Esophagus muscularis mucosa (tissue), 4 donors: ENCODE data around the gene RRM1. TPM values are rescaled to one million over a fixed set of nuclear protein-coding genes. Genes with fewer than 3 reads are reported as not detected.
A peak's percentile ranks its signal among the peaks of the same experiment; 100 is the strongest.

Experiments
- DNase-seq: peaks from one replicate; pipeline ENCODE4 v3.0.0-alpha.2; 2017; ENCODE audit errors: extremely low spot score
- H3K27ac ChIP-seq, 4 donors: fragments of 200-600 bp; sonication (generic); replicated peaks in 1 of 4; 1 replicate in 3 of 4; 2 replicates in 1 of 4; pipeline ENCODE4 v1.5.1; 2016 to 2019; ENCODE audit warnings: mild to moderate bottlenecking in 1 of 4
- H3K27me3 ChIP-seq, 4 donors: fragments of 200-600 bp; sonication (generic); one replicate each; pipeline versions ENCODE4 v1.5.1 to v1.6.0; 2016 to 2019
- H3K36me3 ChIP-seq, 4 donors: fragments of 200-600 bp; sonication (generic); one replicate each; pipeline ENCODE4 v1.5.1; 2016 to 2019
- H3K4me1 ChIP-seq, 4 donors: fragments of 200-600 bp; sonication (generic); one replicate each; pipeline ENCODE4 v1.5.1; 2016 to 2019
- H3K4me3 ChIP-seq, 4 donors: fragments of 200-600 bp; sonication (generic); 1 replicate in 2 of 4; 2 replicates in 2 of 4; pipeline ENCODE4 v1.5.1; 2016 to 2019; ENCODE audit warnings: mild to moderate bottlenecking in 4 of 4, moderate library complexity in 1 of 4
- H3K9me3 ChIP-seq, 4 donors: fragments of 200-600 bp; sonication (generic); 1 replicate in 3 of 4; 2 replicates in 1 of 4; pipeline ENCODE4 v1.5.1; 2016 to 2019
- EP300 ChIP-seq: sonication (generic); formaldehyde crosslinking; IDR thresholded peaks from one replicate; pipeline ENCODE4 v1.6.1; 2017; ENCODE audit warnings: antibody characterized with exemption
- POLR2A ChIP-seq: fragments of 450-650 bp; IDR thresholded peaks from one replicate; pipeline ENCODE4 v1.6.1; 2017; ENCODE audit warnings: antibody characterized with exemption, moderate library complexity, mild to moderate bottlenecking, low read depth
- POLR2AphosphoS5 ChIP-seq, 2 donors: sonication (generic); formaldehyde crosslinking; IDR thresholded peaks; one replicate each; pipeline ENCODE4 v1.6.1; 2017; ENCODE audit warnings: antibody characterized with exemption in 2 of 2
- WGBS: methylation state at CpG from one replicate; pipeline ENCODE4 v1.1.5; 2018; 5-methylcytosine and 5-hydroxymethylcytosine counted together
- intact Hi-C: fragments of 100-400 bp; cut with DNase I; formaldehyde crosslinking; loops from one replicate; pipeline ENCODE4 v1.15.1; 2023
- total RNA-seq, 4 donors: library from RNA; depleted of rRNA; stranded (reverse); fragments of >200 nt; gene quantifications; one replicate each; pipeline versions ENCODE4 v1.1.0 to v1.2.1, GENCODE V29; 2016
- TF ChIP-seq, protein P1 (sequence below), 3 experiments: fragments of 200-600 bp in 2 of 3; fragments of 450-650 bp in 1 of 3; sonication (generic) in 2 of 3; IDR thresholded peaks; one replicate each; pipeline ENCODE4 v1.5.1; 2017 to 2019; ENCODE audit warnings: antibody characterized with exemption in 3 of 3, mild to moderate bottlenecking in 2 of 3, moderate library complexity in 1 of 3

RRM1 gene
- total RNA-seq, 4 donors from 2014 or later, result 26.6 to 44.0 (median 41.0) TPM

DNA sequence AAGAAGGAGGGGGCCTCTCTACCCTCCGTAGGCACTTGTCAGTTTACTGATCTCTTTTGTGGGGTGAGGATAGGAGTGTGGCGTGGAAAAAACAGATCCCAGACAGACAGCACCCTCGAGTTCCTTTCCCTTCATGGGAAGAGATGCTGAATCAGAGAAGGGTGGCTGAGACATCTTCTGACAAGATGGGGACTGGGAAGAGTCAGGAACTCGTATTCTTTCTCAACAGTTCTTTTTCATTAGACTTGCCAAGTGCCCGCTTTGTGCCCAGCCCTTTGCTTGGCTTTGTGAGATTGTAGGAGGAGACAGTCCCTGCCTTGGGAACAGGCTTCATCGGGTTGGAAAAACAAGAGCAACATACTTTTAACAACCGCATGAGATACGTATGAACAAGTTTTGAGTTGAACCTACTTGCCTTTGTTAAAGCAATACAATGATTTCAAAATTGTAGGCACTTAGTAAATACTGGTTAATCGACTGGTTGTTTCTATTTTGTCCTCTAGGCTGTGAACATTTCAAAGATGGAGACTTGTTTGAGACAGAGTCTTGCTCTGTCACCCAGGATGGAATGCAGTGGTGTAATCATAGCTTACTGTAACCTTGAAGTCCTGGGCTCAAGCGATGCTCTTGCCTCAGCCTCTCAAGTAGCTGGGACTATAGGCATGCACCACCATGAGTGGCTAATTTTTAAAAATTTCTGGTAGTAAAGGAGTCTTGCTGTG is 1.1 kb downstream of the RRM1 start:
- peaks cover 0 to 14% (median 5%) of the 10 kb centered on the region in 4 donors for H3K36me3 ChIP-seq
- TF ChIP-seq, protein P1, sequence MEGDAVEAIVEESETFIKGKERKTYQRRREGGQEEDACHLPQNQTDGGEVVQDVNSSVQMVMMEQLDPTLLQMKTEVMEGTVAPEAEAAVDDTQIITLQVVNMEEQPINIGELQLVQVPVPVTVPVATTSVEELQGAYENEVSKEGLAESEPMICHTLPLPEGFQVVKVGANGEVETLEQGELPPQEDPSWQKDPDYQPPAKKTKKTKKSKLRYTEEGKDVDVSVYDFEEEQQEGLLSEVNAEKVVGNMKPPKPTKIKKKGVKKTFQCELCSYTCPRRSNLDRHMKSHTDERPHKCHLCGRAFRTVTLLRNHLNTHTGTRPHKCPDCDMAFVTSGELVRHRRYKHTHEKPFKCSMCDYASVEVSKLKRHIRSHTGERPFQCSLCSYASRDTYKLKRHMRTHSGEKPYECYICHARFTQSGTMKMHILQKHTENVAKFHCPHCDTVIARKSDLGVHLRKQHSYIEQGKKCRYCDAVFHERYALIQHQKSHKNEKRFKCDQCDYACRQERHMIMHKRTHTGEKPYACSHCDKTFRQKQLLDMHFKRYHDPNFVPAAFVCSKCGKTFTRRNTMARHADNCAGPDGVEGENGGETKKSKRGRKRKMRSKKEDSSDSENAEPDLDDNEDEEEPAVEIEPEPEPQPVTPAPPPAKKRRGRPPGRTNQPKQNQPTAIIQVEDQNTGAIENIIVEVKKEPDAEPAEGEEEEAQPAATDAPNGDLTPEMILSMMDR (IDR thresholded peaks at IDR 0.05), result no peak
- TF ChIP-seq EP300 (no peak), POLR2A (no peak), POLR2AphosphoS5 (IDR thresholded peaks at IDR 0.05) (no peak)
- peak overlapping the region; percentile 93 to 97 (median 96) for H3K27ac ChIP-seq
- 14% methylated on average over 10 of the region's 10 CpGs for WGBS
- no peaks in the 10 kb centered on the region for H3K27me3 ChIP-seq
- H3K9me3 ChIP-seq, result no peaks in the 10 kb centered on the region
- H3K4me1 ChIP-seq, result peaks cover 16 to 38% (median 29%) of the 10 kb centered on the region in 4 donors
- H3K4me3 ChIP-seq, result peak overlapping the region; percentile 73 to 85 (median 80)
- DNase-seq, result no peak
- intact Hi-C loops, result no loop called here

DNA sequence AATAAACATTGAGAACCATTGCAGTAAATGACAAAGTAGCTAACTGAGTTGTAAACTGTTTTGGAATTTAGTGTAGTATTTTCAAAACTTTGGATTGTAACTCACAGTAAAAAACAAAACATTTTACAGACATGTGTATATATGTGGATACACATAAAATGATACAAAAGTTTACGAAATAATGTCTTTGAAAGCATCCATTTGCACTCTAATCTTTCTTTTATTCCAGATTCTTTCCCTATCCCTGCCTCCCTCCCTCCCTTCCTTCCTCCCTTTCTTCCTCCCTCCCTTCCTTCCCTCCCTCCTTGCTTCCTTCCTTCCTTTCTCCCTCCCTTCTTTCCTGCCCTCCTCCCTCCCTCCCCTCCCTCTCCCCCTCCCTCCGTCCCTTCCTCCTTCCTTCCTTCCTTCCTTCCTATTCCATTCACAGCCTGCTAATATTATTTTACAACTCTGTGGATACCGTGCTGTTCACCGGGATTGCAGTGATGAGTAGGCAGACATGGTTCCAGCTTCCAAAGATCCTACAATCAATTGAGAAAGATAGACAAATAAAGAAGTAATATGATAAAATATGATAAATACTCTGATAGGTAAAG is 3.5 kb downstream of the RRM1 start:
- intact Hi-C loops, result no loop called here
- Histone ChIP-seq H3K4me1 (peaks cover 16 to 38% (median 29%) of the 10 kb centered on the region in 4 donors), H3K4me3 (no peak overlapping the region), H3K27ac (no peak overlapping the region), H3K36me3 (peaks cover 6 to 13% (median 12%) of the 10 kb centered on the region in 4 donors), H3K27me3 (no peaks in the 10 kb centered on the region), H3K9me3 (no peaks in the 10 kb centered on the region)
- TF ChIP-seq, protein P1 (IDR thresholded peaks at IDR 0.05), result no peak
- TF ChIP-seq POLR2AphosphoS5 (IDR thresholded peaks at IDR 0.05) (no peak), EP300 (no peak), POLR2A (no peak)
- DNase-seq, result no peak
- WGBS, result 74% methylated on average over 4 of the region's 4 CpGs

DNA sequence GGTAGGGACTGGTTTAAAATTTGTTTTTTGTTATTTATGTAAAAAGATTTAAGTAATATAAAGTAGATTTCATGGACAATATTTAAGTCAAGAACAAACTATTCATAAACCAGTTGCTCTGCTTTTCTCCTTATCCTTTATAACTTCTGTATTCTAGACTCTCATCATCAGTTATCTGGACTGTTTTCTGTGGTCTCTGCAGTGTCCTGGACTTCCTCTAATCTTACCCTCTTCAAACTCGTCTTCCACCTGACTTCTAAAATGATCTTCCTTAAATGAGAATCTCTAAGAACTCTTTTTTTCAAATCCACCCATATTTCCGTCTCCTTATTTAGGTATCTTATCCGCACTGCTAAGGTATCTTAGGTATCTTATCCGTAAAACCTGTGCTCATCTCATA is 8.1 kb downstream of the RRM1 start:
- WGBS, result 91% methylated on average over 4 of the region's 4 CpGs
- intact Hi-C loops, result no loop called here
- no peak for DNase-seq
- Histone ChIP-seq H3K4me1 (peaks cover 0 to 4% (median 1%) of the 10 kb centered on the region in 4 donors), H3K27me3 (no peaks in the 10 kb centered on the region), H3K9me3 (no peaks in the 10 kb centered on the region), H3K4me3 (no peak overlapping the region), H3K36me3 (peaks cover 10 to 57% (median 38%) of the 10 kb centered on the region in 4 donors), H3K27ac (no peak overlapping the region)
- no peak for TF ChIP-seq POLR2AphosphoS5 (IDR thresholded peaks at IDR 0.05)
- TF ChIP-seq POLR2A, result no peak
- TF ChIP-seq EP300, result no peak
- TF ChIP-seq, protein P1 (IDR thresholded peaks at IDR 0.05), result no peak

DNA sequence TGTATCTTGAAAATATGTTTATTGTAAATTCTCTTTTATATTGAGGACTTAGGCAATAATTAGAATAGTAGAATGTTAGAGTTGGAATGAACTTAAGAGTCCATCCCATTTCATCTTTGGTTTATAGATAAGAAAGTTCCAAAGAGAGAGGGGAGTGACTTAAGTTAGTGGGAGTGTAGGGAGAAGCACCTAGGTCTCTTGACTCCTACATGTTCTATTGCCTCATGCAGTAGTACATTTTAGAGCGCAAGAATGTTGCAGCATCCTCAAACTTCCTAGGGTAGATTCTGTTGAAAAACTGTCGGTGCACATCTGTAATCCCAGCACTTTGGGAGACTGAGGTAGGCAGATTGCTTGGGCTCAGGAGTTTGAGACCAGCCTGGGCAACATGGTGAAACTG is 8.7 kb downstream of the RRM1 start:
- TF ChIP-seq, protein P1 (IDR thresholded peaks at IDR 0.05), result no peak
- no peak for TF ChIP-seq POLR2AphosphoS5 (IDR thresholded peaks at IDR 0.05)
- Histone ChIP-seq H3K27me3 (no peaks in the 10 kb centered on the region), H3K27ac (no peak overlapping the region), H3K9me3 (no peaks in the 10 kb centered on the region), H3K36me3 (peaks cover 10 to 63% (median 41%) of the 10 kb centered on the region in 4 donors), H3K4me3 (no peak overlapping the region), H3K4me1 (no peaks in the 10 kb centered on the region)
- 92% methylated on average over 2 of the region's 2 CpGs for WGBS
- intact Hi-C loops, result no loop called here
- DNase-seq, result no peak
